Activated CD8-positive, alpha-beta T cell treated with anti-CD3 and anti-CD28 coated beads for 36 hours (primary cell): ENCODE results near the gene MCU. TPM values are rescaled to one million over a fixed set of nuclear protein-coding genes. Genes with fewer than 3 reads are reported as not detected.
"Not testable (repeated sequence)": the region's sequence is repeated elsewhere in the genome, so short reads cannot be mapped to it uniquely, and the experiment has no call there.

Experiments used
- ATAC-seq: fragments of 200-7000 bp; cut with Tn5 transposase; one replicate; pipeline ENCODE4 v1.10.0; 2021; ENCODE audit warnings: mild to moderate bottlenecking, moderate library complexity
- CTCF ChIA-PET: fragments of 350-600 bp; sonication (Branson Sonifier 250); formaldehyde crosslinking; loops from one replicate; lab custom pipeline; 2021; ENCODE audit warnings: antibody characterized with exemption; lab: Charles Lee
- POLR2A ChIA-PET: fragments of 350-600 bp; sonication (Branson Sonifier 250); formaldehyde crosslinking; loops from one replicate; lab custom pipeline; 2021; ENCODE audit warnings: antibody characterized with exemption; lab: Charles Lee
- DNase-seq: peaks from one replicate; pipeline ENCODE4 v3.0.0-alpha.2; 2020
- H3K27ac Mint-ChIP-seq: one replicate; pipeline ENCODE4 v1.8.0; 2021; ENCODE audit warnings: mild to moderate bottlenecking, mixed read lengths
- H3K27me3 Mint-ChIP-seq: one replicate; pipeline ENCODE4 v1.8.0; 2021; ENCODE audit warnings: mixed read lengths
- H3K36me3 Mint-ChIP-seq: one replicate; pipeline ENCODE4 v1.8.0; 2021; ENCODE audit warnings: low read depth, mixed read lengths
- H3K4me1 Mint-ChIP-seq: one replicate; pipeline ENCODE4 v1.8.0; 2021; ENCODE audit warnings: low read depth, mixed read lengths
- H3K4me3 Mint-ChIP-seq: one replicate; pipeline ENCODE4 v1.8.0; 2021; ENCODE audit warnings: mild to moderate bottlenecking, moderate library complexity, mixed read lengths
- H3K9me3 Mint-ChIP-seq: one replicate; pipeline ENCODE4 v1.8.0; 2021; ENCODE audit warnings: mixed read lengths
- CTCF ChIP-seq: fragments of 200-600 bp; IDR thresholded peaks from one replicate; pipeline ENCODE4 v1.8.0; 2022; ENCODE audit warnings: antibody characterized with exemption, mild to moderate bottlenecking
- intact Hi-C: fragments of 100-400 bp; cut with micrococcal nuclease; formaldehyde crosslinking; loops from one replicate; pipeline ENCODE4 v1.10.0; 2022
- total RNA-seq, 2 experiments: library from RNA; stranded (reverse); gene quantifications; one replicate each; pipeline ENCODE4 v1.2.3, GENCODE V29; 2021

The MCU gene
- total RNA-seq, 2 experiments from 2014 or later, result 17.1 to 18.3 TPM

- ChIA-PET CTCF (no interaction called here), POLR2A (no interaction called here)
- H3K27me3 Mint-ChIP-seq, result no peaks in the 10 kb centered on the region
- H3K4me3 Mint-ChIP-seq, result no peak overlapping the region
- no peaks in the 10 kb centered on the region for H3K4me1 Mint-ChIP-seq
- peaks cover 4% of the 10 kb centered on the region for H3K36me3 Mint-ChIP-seq
- ATAC-seq (no peak), DNase-seq (no peak)
- intact Hi-C loops, result no loop called here
- TF ChIP-seq CTCF, result no peak
- peaks cover 2% of the 10 kb centered on the region for H3K9me3 Mint-ChIP-seq
- H3K27ac Mint-ChIP-seq, result no peak overlapping the region
Observed at GRCh38 chr10:72762042-72762441, 70.1 kb downstream of the MCU start.

GRCh38 chr10:72763201-72763600 lies 71.3 kb downstream of the MCU start:
- H3K9me3 Mint-ChIP-seq, result peaks cover 9% of the 10 kb centered on the region
- no peaks in the 10 kb centered on the region for H3K27me3 Mint-ChIP-seq
- no peak for TF ChIP-seq CTCF
- intact Hi-C loops, result no loop called here
- no peak for DNase-seq
- no peak for ATAC-seq
- no peak overlapping the region for H3K4me3 Mint-ChIP-seq
- peaks cover 8% of the 10 kb centered on the region for H3K36me3 Mint-ChIP-seq
- H3K27ac Mint-ChIP-seq, result no peak overlapping the region
- H3K4me1 Mint-ChIP-seq, result no peaks in the 10 kb centered on the region
- POLR2A ChIA-PET, result no interaction called here
- CTCF ChIA-PET, result interaction anchor here (1.2 kb wide), 1 partner anchor 60 kb away, joined by 4 read pairs; no protein-coding TSS in a partner anchor

- DNase-seq (no peak), ATAC-seq (no peak)
- Mint-ChIP-seq H3K4me1 (no peaks in the 10 kb centered on the region), H3K36me3 (peaks cover 8% of the 10 kb centered on the region), H3K4me3 (no peak overlapping the region), H3K9me3 (peaks cover 11% of the 10 kb centered on the region), H3K27me3 (no peaks in the 10 kb centered on the region), H3K27ac (no peak overlapping the region)
- ChIA-PET CTCF (interaction anchor here (1.2 kb wide), 1 partner anchor 59 kb away, joined by 4 read pairs; no protein-coding TSS in a partner anchor), POLR2A (no interaction called here)
- TF ChIP-seq CTCF, result no peak
- intact Hi-C loops, result no loop called here
Observed at GRCh38 chr10:72764151-72764550, 72.2 kb downstream of the MCU start.

- DNase-seq, result no peak
- peaks cover 12% of the 10 kb centered on the region for H3K9me3 Mint-ChIP-seq
- peaks cover 11% of the 10 kb centered on the region for H3K36me3 Mint-ChIP-seq
- ChIA-PET POLR2A (no interaction called here), CTCF (no interaction called here)
- TF ChIP-seq CTCF, result no peak
- no peak overlapping the region for H3K4me3 Mint-ChIP-seq
- H3K4me1 Mint-ChIP-seq, result no peaks in the 10 kb centered on the region
- ATAC-seq, result no peak
- H3K27ac Mint-ChIP-seq, result no peak overlapping the region
- intact Hi-C loops, result no loop called here
- H3K27me3 Mint-ChIP-seq, result no peaks in the 10 kb centered on the region
Observed at GRCh38 chr10:72765051-72765745, 73.3 kb downstream of the MCU start.

- H3K4me3 Mint-ChIP-seq, DNase-seq, H3K27me3 Mint-ChIP-seq, H3K27ac Mint-ChIP-seq, ATAC-seq, intact Hi-C loops, CTCF ChIA-PET: not testable (repeated sequence)
- Mint-ChIP-seq H3K36me3 (peaks cover 29% of the 10 kb centered on the region), H3K9me3 (peaks cover 26% of the 10 kb centered on the region), H3K4me1 (peaks cover 14% of the 10 kb centered on the region)
- POLR2A ChIA-PET, result interaction anchor here (0.6 kb wide), 1 partner anchor 346 kb away, joined by 3 read pairs; no protein-coding TSS in a partner anchor
Observed at GRCh38 chr10:72771195-72771594, 79.3 kb downstream of the MCU start.
